OCI-LY3 (cell line): Measurements from ENCODE around the gene TRABD2A.

Source experiments
- CTCF ChIP-seq: fragments of 200-600, 300-600 bp; sonication (generic); IDR thresholded peaks from 2 replicates; pipeline ENCODE4 v1.5.1; 2014; ENCODE audit warnings: antibody characterized with exemption, low read length, low read depth
- EZH2phosphoT487 ChIP-seq: fragments of 200-600 bp; shearing (Covaris generic); IDR thresholded peaks from 2 replicates; pipeline ENCODE4 v1.6.1; 2018; ENCODE audit warnings: antibody characterized with exemption, mixed run types, low read depth

GRCh38 chr2:84778911-84779690 is 101.8 kb downstream of the TRABD2A start:
- TF ChIP-seq CTCF (no peak), EZH2phosphoT487 (no peak)
